ENCODE measurements around the gene SPDYE8. TPM values are rescaled to one million over a fixed set of nuclear protein-coding genes. Genes with fewer than 3 reads are reported as not detected.
"Not testable (repeated sequence)": the region's sequence is repeated elsewhere in the genome, so short reads cannot be mapped to it uniquely, and the experiment has no call there.

Gene SPDYE8
- total RNA-seq, 1 experiment from 2014 or later: not detected

- H3K36me3 ChIP-seq (ENCODE audit: low read depth, low read length); H3F3A ChIP-seq (ENCODE audit: low read length, unreplicated experiment); DNase-seq; H3K79me2 ChIP-seq (ENCODE audit: low read length); H4K20me1 ChIP-seq (ENCODE audit: low read length); intact Hi-C loops (cut with micrococcal nuclease); H3K27me3 ChIP-seq (ENCODE audit: low read length); BruUV-seq (replicated peaks); H3K9me2 ChIP-seq (replicated peaks; ENCODE audit: low read length); H3K4me1 ChIP-seq (ENCODE audit: insufficient read depth, low read length); H3K4me3 ChIP-seq (ENCODE audit: low read length); H3K27ac ChIP-seq (ENCODE audit: low read length); H3K4me2 ChIP-seq (ENCODE audit: low read length); POLR2A ChIA-PET (ENCODE audit: unreplicated experiment); H3K9me3 ChIP-seq (ENCODE audit: low read length); H2AFZ ChIP-seq (ENCODE audit: low read length); CTCF ChIA-PET; ATAC-seq; H3K9ac ChIP-seq (ENCODE audit: low read length): not testable (repeated sequence)
These were observed 53.8 kb downstream of the SPDYE8 start for GRCh38 chr7:72975656-72976286.

GRCh38 chr7:72974781-72975180 is 54.8 kb downstream of the SPDYE8 start:
- not testable (repeated sequence) for H3K27ac ChIP-seq (ENCODE audit: low read length)

GRCh38 chr7:72971505-72971904 is 58.1 kb downstream of the SPDYE8 start:
- peak; percentile 27; the same call in 1 of the 2 replicates for ATAC-seq
- H3K9ac ChIP-seq (ENCODE audit: low read length); BruUV-seq (replicated peaks); H3K9me3 ChIP-seq (ENCODE audit: low read length); H4K20me1 ChIP-seq (ENCODE audit: low read length); H3K4me3 ChIP-seq (ENCODE audit: low read length); H3F3A ChIP-seq (ENCODE audit: low read length, unreplicated experiment); H3K27ac ChIP-seq (ENCODE audit: low read length); H3K9me2 ChIP-seq (replicated peaks; ENCODE audit: low read length); H3K4me1 ChIP-seq (ENCODE audit: insufficient read depth, low read length); H3K36me3 ChIP-seq (ENCODE audit: low read depth, low read length); DNase-seq; H3K4me2 ChIP-seq (ENCODE audit: low read length); CTCF ChIA-PET; H3K27me3 ChIP-seq (ENCODE audit: low read length); H3K79me2 ChIP-seq (ENCODE audit: low read length); H2AFZ ChIP-seq (ENCODE audit: low read length); intact Hi-C loops (cut with micrococcal nuclease); POLR2A ChIA-PET (ENCODE audit: unreplicated experiment): not testable (repeated sequence)

More at GRCh38 chr7:72974781-72975180, 54.8 kb downstream of the SPDYE8 start:
- H2AFZ ChIP-seq (ENCODE audit: low read length); H4K20me1 ChIP-seq (ENCODE audit: low read length); H3K4me2 ChIP-seq (ENCODE audit: low read length); intact Hi-C loops (cut with micrococcal nuclease); H3K79me2 ChIP-seq (ENCODE audit: low read length); H3K9me2 ChIP-seq (replicated peaks; ENCODE audit: low read length); H3K27me3 ChIP-seq (ENCODE audit: low read length); BruUV-seq (replicated peaks); H3K4me1 ChIP-seq (ENCODE audit: insufficient read depth, low read length); POLR2A ChIA-PET (ENCODE audit: unreplicated experiment); DNase-seq; ATAC-seq; H3K9me3 ChIP-seq (ENCODE audit: low read length); CTCF ChIA-PET; H3K4me3 ChIP-seq (ENCODE audit: low read length); H3F3A ChIP-seq (ENCODE audit: low read length, unreplicated experiment); H3K9ac ChIP-seq (ENCODE audit: low read length); H3K36me3 ChIP-seq (ENCODE audit: low read depth, low read length): not testable (repeated sequence)

Other genes with a start within 250 kb of the SPDYE8 start
- 3.7 and 3.9 TPM in 2 replicates for gene TYW1B, start 201.6 kb downstream of the SPDYE8 start, total RNA-seq (2014; rRNA removed)
- gene POM121, start 104.7 kb downstream of the SPDYE8 start, total RNA-seq (2014; rRNA removed): 13.1 and 21.8 TPM in 2 replicates
- gene TRIM74, start 60.3 kb downstream of the SPDYE8 start, total RNA-seq (2014; rRNA removed): 0.23 TPM in 1 of 2 replicates, not detected in the other
- gene SPDYE11, start 28.1 kb upstream of the SPDYE8 start, total RNA-seq (2014; rRNA removed): not detected in 2 replicates
- gene SPDYE9, start 56.3 kb upstream of the SPDYE8 start, total RNA-seq (2014; rRNA removed): not detected in 2 replicates

Measured in PC-3 (cell line).